ENCODE data around the gene CYP4F8. TPM values are rescaled to one million over a fixed set of nuclear protein-coding genes. Genes with fewer than 3 reads are reported as not detected.
A peak's percentile ranks its signal among the peaks of the same experiment; 100 is the strongest.
"Not testable (repeated sequence)": the region's sequence is repeated elsewhere in the genome, so short reads cannot be mapped to it uniquely, and the experiment has no call there.

Gene CYP4F8
- not detected for polyA plus RNA-seq (2013, experiment 1 of 2; ENCODE audit: insufficient read length)
- polyA plus RNA-seq (2013, experiment 2 of 2; ENCODE audit: insufficient read length) = not detected

GRCh38 chr19:15614507-15615379 is at the start of gene CYP4F8:
Gene CYP4F8 (plus strand): TSS chr19:15615218. CDS start chr19:15615617, 399 bp downstream.
- no peak for DNase-seq

- DNase-seq = no peak
These were observed 44.6 kb upstream of the CYP4F8 start for GRCh38 chr19:15570420-15570819.

DNA sequence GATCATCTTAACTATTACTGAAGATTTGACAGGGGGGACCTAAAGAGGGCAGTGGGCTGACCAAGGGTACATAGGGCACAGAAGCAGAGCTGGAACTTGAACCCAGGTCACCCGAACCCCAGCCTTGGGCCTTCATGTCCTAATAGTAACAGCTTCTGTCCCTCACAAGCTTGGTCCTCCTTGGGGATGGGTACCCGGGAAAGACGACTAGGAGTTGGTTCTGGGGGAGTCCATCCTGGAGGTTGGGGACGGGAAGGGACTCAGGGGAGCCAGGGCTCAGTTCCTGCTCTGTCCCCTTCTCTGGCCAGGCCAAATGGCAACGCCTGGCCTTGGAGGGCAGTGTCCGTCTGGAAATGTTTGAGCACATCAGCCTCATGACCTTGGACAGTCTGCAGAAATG is 39.6 kb upstream of the CYP4F8 start:
- no peak for DNase-seq

GRCh38 chr19:15576526-15577156 is 38.4 kb upstream of the CYP4F8 start:
- DNase-seq = no peak

DNA sequence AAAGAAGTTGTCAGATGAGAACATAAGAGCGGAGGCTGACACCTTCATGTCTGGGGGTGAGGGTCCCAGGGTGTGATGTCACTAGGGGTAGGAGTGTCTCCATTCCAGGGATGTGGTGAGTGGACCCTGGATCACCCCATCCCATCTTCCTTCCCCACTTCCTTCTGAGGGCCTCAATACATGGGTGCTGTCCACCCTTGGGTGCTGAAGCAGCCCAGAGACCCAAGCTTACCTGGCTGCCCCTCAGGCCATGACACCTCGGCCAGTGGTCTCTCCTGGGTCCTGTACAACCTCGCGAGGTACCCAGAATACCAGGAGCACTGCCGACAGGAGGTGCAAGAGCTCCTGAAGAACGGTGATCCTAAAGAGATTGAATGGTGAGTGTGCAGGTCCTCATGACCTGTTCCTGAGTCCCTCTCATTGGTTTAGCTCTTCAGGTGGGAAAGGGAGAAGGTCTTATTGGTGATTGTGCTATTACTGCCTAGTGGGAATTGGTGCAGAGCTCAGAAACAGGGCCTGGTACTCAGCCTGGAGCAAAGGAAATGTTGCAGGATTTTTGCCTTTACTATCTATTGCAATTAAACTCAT is 37.7 kb upstream of the CYP4F8 start:
- no peak for DNase-seq

GRCh38 chr19:15583346-15583745 is 31.7 kb upstream of the CYP4F8 start:
- no peak for DNase-seq

- DNase-seq = no peak
These were observed 30.9 kb upstream of the CYP4F8 start for GRCh38 chr19:15584095-15584494.

DNA sequence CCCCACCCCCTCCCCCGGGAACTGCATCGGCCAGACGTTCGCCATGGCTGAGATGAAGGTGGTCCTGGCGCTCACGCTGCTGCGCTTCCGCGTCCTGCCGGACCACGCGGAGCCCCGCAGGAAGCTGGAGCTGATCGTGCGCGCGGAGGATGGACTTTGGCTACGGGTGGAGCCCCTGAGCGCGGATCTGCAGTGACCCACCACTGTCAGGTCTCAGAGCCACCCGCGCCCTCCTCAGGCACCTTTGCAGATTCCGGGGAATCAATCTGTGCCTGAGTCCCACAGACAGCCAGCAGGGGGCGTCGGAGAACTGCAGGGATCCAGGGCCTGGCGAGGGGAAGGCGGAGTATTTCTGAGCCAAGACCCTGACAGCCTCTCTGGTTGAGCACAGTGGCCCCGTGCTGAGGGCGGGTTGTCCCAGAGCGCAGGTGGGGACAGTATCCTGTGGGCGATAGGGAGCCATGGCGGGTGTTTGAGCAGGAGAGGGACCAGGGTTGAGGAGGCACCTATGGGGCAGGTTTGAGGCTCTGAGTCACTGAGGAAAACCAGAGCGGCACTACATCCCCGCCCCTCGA is 30.4 kb upstream of the CYP4F8 start:
- peak; percentile 56 for DNase-seq

DNA sequence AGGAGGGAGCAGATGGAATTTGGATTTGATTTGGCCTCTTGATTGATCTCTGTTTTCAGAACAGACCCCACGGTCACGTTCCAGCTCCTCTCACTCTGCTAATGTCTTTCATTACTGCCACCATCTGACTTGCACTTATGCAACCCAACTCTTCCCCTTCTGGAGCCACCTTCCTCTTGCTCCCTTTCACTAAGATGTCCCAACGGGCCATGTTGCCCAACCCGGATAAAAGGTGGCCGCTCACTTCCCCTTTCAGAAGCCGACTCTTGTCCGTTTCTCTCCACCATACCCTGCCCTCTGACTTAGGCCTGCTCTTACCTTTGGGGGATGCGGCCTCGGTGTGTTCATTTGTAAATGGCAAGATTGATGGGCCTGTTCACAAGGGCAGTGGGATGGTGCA is 27.4 kb upstream of the CYP4F8 start:
- no peak for DNase-seq

DNA sequence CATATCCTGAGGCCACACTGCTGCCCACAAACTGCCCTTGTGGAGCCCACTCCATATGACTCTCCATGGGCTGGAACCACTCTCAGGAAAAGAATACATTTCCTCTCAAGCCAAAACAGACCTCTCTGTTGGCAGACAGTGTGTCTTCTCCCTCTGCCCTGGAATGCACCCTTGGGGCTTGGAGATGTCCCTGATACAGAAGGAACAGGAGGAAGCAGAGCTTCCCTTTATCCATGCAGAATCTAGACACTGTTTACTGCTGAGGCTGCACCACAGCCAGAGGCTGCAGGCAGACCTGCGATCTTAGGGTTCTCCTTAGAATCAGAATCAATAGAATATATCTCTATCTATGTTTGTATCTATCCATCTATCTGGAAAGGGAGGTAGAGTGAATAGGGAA is 26.8 kb upstream of the CYP4F8 start:
- DNase-seq = no peak

- no peak for DNase-seq
These were observed 25.1 kb upstream of the CYP4F8 start for GRCh38 chr19:15589760-15590451.

DNA sequence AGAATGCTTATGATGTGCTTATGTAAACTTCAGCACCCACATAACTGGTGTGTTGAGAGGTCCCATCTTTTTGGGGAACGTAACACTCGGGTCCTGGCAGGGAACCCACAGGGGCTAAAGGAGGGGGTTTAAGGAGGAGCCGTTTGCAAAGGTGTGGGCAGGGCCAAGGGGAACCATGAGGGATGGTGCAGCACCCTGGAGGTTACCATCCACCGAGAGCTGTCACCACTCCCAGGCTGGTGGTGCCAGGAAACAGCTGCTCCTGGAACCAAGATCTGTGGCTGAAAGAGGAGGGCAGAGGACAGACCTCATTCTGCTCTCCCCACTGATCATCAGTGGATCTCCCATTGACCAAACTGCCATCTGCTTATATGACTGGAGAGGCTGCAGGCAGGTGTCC is 23.2 kb upstream of the CYP4F8 start:
- no peak for DNase-seq

DNA sequence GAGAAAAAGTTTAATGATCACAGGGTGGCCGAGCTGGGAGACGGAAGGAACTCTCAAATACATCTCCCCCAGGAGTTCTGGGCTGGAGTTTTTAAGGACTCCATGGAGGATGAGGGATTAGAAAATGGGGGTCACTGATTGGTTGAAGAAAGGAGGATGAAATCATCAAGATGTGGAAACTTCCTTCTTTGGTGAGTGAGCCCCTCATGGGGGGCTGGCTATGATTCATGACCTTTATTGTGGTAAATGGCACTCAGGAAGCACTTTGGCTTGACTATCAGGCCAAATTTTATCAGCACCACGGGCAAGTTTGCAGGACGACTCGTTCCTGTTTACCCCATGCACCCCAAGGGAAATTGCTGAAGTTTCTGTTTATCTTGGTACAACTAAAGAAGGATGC is 22.5 kb upstream of the CYP4F8 start:
- DNase-seq = not testable (repeated sequence)

DNA sequence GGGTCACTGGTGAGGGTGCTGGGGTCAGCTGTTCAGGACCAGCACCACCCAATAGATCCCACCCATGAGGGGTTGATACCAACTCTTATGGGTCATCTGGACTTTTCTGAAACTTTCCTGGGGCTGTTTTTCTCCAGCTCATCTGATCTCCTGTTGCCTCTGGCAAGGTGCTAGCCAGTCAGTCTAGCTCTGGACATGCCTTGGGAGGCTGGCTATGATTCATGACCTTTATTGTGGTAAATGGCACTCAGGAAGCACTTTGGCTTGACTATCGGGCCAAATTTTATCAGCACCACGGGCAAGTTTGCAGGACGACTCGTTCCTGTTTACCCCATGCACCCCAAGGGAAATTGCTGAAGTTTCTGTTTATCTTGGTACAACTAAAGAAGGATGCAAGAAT is 21.3 kb upstream of the CYP4F8 start:
- not testable (repeated sequence) for DNase-seq

GRCh38 chr19:15595069-15595468 is 19.9 kb upstream of the CYP4F8 start:
- DNase-seq = no peak

DNA sequence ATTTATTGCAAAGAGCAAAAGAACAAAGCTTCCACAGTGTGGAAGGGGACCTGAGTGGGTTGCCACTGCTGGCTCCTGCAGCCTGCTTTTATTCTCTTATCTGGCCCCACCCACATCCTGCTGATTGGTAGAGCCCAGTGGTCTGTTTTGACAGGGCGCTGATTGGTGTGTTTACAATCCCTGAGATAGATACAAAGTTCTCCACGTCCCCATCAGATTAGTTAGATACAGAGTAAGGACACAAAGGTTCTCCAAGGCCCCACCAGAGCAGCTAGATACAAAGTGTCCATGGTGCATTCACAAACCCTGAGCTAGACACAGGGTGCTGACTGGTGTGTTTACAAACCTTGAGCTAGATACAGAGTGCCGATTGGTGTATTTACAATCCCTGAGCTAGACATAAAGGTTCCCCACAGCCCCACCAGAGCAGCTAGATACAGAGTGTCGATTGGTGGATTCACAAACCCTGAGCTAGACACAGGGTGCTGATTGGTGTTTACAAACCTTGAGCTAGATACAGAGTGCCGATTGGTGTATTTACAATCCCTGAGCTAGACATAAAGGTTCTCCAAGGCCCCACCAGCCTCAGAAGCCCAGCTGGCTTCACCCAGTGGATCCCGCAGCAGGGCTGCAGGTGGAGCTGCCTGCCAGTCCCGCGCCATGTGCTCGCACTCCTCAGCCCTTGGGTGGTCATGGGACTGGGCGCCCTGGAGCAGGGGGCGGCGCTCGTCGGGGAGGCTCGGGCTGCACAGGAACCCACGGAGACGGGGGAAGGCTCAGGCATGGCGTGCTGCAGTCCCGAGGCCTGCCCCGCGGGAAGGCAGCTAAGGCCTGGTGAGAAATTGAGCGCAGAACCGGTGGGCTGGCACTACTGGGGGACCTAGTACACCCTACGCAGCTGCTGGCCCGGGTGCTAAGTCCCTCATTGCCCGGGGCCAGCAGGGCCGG is 6.8 kb upstream of the CYP4F8 start:
- DNase-seq = not testable (repeated sequence)

DNA sequence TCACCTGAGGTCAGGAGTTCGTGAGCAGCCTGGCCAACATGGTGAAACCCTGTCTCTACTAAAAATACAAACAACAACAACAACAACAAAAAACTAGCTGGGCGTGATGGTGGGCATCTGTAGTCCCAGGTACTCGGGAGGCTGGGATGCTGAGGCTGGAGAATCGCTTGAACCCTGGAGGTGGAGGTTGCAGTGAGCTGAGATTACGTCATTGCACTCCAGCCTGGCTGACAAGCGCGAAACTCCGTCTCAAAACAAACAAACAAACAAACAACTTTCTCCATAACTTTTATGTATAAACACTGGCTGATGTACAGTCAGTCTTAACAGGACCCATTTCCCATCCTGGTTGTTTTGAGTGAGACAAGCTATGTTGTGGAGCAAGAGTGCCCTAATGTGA is 5.8 kb upstream of the CYP4F8 start:
- DNase-seq = no peak

DNA sequence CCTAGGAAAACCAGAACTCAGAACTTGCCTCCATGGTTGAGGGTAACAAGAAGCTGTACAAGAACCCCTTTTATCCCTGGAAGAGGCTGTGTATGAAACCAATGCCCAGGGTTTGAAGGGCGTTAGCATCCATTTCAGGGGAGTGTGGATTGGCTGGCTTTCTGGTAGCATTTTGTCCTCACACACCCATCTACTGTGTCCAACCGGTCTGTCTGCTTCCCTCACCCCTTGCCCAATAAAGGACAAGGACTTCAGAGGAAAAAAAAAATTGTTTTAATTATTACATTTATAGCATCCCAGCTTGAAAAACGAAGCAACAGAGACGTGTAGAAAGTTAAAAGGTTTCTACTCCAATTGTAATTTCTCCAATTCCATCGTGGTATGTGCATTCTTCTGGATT is 2.7 kb upstream of the CYP4F8 start:
- DNase-seq = no peak

GRCh38 chr19:15613338-15613737 is 1.7 kb upstream of the CYP4F8 start:
- DNase-seq = no peak

- no peak for DNase-seq
These were observed 508 bp downstream of the CYP4F8 start for GRCh38 chr19:15615526-15615925.

DNA sequence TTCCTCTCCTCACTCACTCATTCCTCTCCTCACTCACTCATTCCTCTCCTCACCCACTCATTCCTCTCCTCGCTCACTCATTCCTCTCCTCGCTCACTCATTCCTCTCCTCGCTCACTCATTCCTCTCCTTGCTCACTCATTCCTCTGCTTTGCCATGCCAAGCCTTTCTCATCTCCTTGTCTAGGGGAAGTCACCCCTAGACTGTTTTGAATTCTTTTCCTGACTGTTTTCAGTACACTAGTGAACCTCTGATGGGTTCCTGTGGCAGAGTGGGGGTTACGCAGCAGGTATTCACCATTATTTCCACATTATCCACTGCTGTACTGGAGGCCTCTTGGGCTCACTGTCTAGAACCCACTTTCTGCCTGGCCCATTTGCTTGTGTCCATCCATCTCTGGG is 1.2 kb downstream of the CYP4F8 start:
- DNase-seq = no peak
